ENCODE measurements around the gene TLCD2. TPM values are rescaled to one million over a fixed set of nuclear protein-coding genes. Genes with fewer than 3 reads are reported as not detected.

TLCD2 gene
- total RNA-seq, 1 experiment from 2014 or later, result 1.9 TPM

GRCh38 chr17:1724869-1725641 lies 14.9 kb upstream of the TLCD2 start (continued):
- TF ChIP-seq ELF4 (CRISPR knock-in tag; IDR thresholded peaks at IDR 0.05; ENCODE audit: low read depth) (no peak), ZNF423 (CRISPR knock-in tag; IDR thresholded peaks at IDR 0.05) (peak; percentile 56; the same call in 1 of the 2 replicates), ESRRA (CRISPR knock-in tag; IDR thresholded peaks at IDR 0.05; ENCODE audit: borderline replicate concordance) (0 out of 2 replicates have a peak, but pooled peaks have one; percentile 9), SOX15 (CRISPR knock-in tag; IDR thresholded peaks at IDR 0.05) (no peak)

- ATAC-seq, result peak; percentile 64
- Mint-ChIP-seq H3K27ac (no peak within 1 kb of the TSS), H3K4me1 (peaks cover 4% of the 10 kb centered on the region; the same call in 1 of the 2 replicates), H3K36me3 (no peaks in the 10 kb centered on the region; the same call in 1 of the 2 replicates), H3K4me3 (peak within 1 kb of the TSS; percentile 62), H3K9me3 (no peaks in the 10 kb centered on the region), H3K27me3 (ENCODE audit: low read depth) (no peaks in the 10 kb centered on the region; the same call in 1 of the 2 replicates)
- POLR2A ChIA-PET, result interaction anchor here (0.6 to 1.4 kb wide), 3 partner anchors 8 to 91 kb away, joined by 3 read pairs; no protein-coding TSS in a partner anchor
- CTCF ChIA-PET, result interaction anchor here (0.8 to 4.2 kb wide), 5 partner anchors 11 to 60 kb away, joined by 3 to 18 read pairs (median 3); no protein-coding TSS in a partner anchor
- DNase-seq (ENCODE audit: low spot score), result peak; percentile 89
- TF ChIP-seq FOXJ3 (CRISPR knock-in tag; IDR thresholded peaks at IDR 0.05; ENCODE audit: borderline replicate concordance) (no peak), ZNF219 (CRISPR knock-in tag; IDR thresholded peaks at IDR 0.05; ENCODE audit: borderline replicate concordance) (no peak), SMAD3 (CRISPR knock-in tag; IDR thresholded peaks at IDR 0.05; ENCODE audit: borderline replicate concordance) (0 out of 2 replicates have a peak, but pooled peaks have one; percentile 52), HMGXB4 (CRISPR knock-in tag; IDR thresholded peaks at IDR 0.05) (no peak), RORB (CRISPR knock-in tag; IDR thresholded peaks at IDR 0.05) (no peak), JUN (CRISPR knock-in tag; IDR thresholded peaks at IDR 0.05) (0 out of 2 replicates have a peak, but pooled peaks have one; percentile 46), ZNF263 (CRISPR knock-in tag; IDR thresholded peaks at IDR 0.05; ENCODE audit: low read depth) (no peak), MYBL2 (CRISPR knock-in tag; IDR thresholded peaks at IDR 0.05) (0 out of 2 replicates have a peak, but pooled peaks have one; percentile 69), E2F5 (CRISPR knock-in tag; IDR thresholded peaks at IDR 0.05) (peak; percentile 35), TEAD4 (CRISPR knock-in tag; IDR thresholded peaks at IDR 0.05) (no peak), AFF4 (CRISPR knock-in tag; IDR thresholded peaks at IDR 0.05; ENCODE audit: borderline replicate concordance) (no peak), ZNF232 (CRISPR knock-in tag; IDR thresholded peaks at IDR 0.05) (0 out of 2 replicates have a peak, but pooled peaks have one; percentile 46), ZNF512 (CRISPR knock-in tag; IDR thresholded peaks at IDR 0.05; ENCODE audit: borderline replicate concordance) (no peak), MLX (CRISPR knock-in tag; IDR thresholded peaks at IDR 0.05) (no peak), ZNF671 (CRISPR knock-in tag; IDR thresholded peaks at IDR 0.05) (no peak), ZNF532 (CRISPR knock-in tag; IDR thresholded peaks at IDR 0.05; ENCODE audit: borderline replicate concordance) (no peak), ZNF423 (CRISPR knock-in tag; IDR thresholded peaks at IDR 0.05) (no peak)
Observed at GRCh38 chr17:1724351-1724868, 14.2 kb upstream of the TLCD2 start, which contains the start of gene WDR81. TSS of gene WDR81 (plus strand) at chr17:1724704. CDS start at chr17:1724960, 256 bp downstream.

Measured in WTC11 (cell line).